ENCODE measurements around the gene CEP192.
"Not testable (repeated sequence)": the region's sequence is repeated elsewhere in the genome, so short reads cannot be mapped to it uniquely, and the experiment has no call there.

CEP192 gene

GRCh38 chr18:13032173-13032572 lies 41.0 kb downstream of the CEP192 start:
- DNase-seq: no peak

GRCh38 chr18:13035249-13035914 lies 44.2 kb downstream of the CEP192 start:
- DNase-seq: no peak

- no peak for DNase-seq
Observed at GRCh38 chr18:13036622-13037320, 45.6 kb downstream of the CEP192 start.

GRCh38 chr18:13039806-13040205 lies 48.6 kb downstream of the CEP192 start:
- DNase-seq: no peak

- no peak for DNase-seq
Observed at GRCh38 chr18:13043066-13043465, 51.9 kb downstream of the CEP192 start.

- no peak for DNase-seq
Observed at GRCh38 chr18:13048061-13048595, 57.0 kb downstream of the CEP192 start.

- no peak for DNase-seq
Observed at GRCh38 chr18:13051159-13051558, 60.0 kb downstream of the CEP192 start.

- no peak for DNase-seq
Observed at GRCh38 chr18:13051950-13052349, 60.8 kb downstream of the CEP192 start.

- no peak for DNase-seq
Observed at GRCh38 chr18:13054336-13054735, 63.2 kb downstream of the CEP192 start.

GRCh38 chr18:13061630-13062189 lies 70.5 kb downstream of the CEP192 start:
- no peak for DNase-seq

GRCh38 chr18:13067124-13067523 lies 76.0 kb downstream of the CEP192 start:
- DNase-seq: no peak

- no peak for DNase-seq
Observed at GRCh38 chr18:13067966-13068365, 76.8 kb downstream of the CEP192 start.

GRCh38 chr18:13070460-13070859 lies 79.3 kb downstream of the CEP192 start:
- DNase-seq: no peak

GRCh38 chr18:13076886-13077285 lies 85.7 kb downstream of the CEP192 start:
- DNase-seq: no peak

GRCh38 chr18:13077473-13077872 lies 86.3 kb downstream of the CEP192 start:
- DNase-seq: no peak

GRCh38 chr18:13078065-13078464 lies 86.9 kb downstream of the CEP192 start:
- DNase-seq: not testable (repeated sequence)

- DNase-seq: no peak
Observed at GRCh38 chr18:13086906-13087305, 95.7 kb downstream of the CEP192 start.

- DNase-seq: no peak
Observed at GRCh38 chr18:13095466-13095865, 104.3 kb downstream of the CEP192 start.

- no peak for DNase-seq
Observed at GRCh38 chr18:13096232-13096631, 105.1 kb downstream of the CEP192 start.

GRCh38 chr18:13096719-13097118 lies 105.6 kb downstream of the CEP192 start:
- no peak for DNase-seq

- DNase-seq: not testable (repeated sequence)
Observed at GRCh38 chr18:13098104-13098503, 106.9 kb downstream of the CEP192 start.

GRCh38 chr18:13099113-13099512 lies 108.0 kb downstream of the CEP192 start:
- no peak for DNase-seq

GRCh38 chr18:13100942-13101658 lies 109.9 kb downstream of the CEP192 start:
- DNase-seq: no peak

Data from NCI-H1105 treated with DMSO at 0.1 percent for 48 hours (cell line).